ENCODE data around the gene BRAF.

- TF ChIP-seq PATZ1 (CRISPR knock-in tag; IDR thresholded peaks at IDR 0.05; ENCODE audit: borderline replicate concordance) (peak; percentile 47; the same call in 1 of the 2 replicates), CSRNP3 (CRISPR knock-in tag; IDR thresholded peaks at IDR 0.05) (no peak), ISL1 (CRISPR knock-in tag; IDR thresholded peaks at IDR 0.05) (no peak), PPARA (CRISPR knock-in tag; IDR thresholded peaks at IDR 0.05; ENCODE audit: borderline replicate concordance) (no peak), RARB (CRISPR knock-in tag; IDR thresholded peaks at IDR 0.05) (no peak; the same call in 1 of the 2 replicates), ESRRG (CRISPR knock-in tag; IDR thresholded peaks at IDR 0.05) (peak; percentile 58; the same call in 1 of the 2 replicates), ARNTL (CRISPR knock-in tag; IDR thresholded peaks at IDR 0.05; ENCODE audit: borderline replicate concordance, low read depth) (no peak), CREB5 (CRISPR knock-in tag; IDR thresholded peaks at IDR 0.05; ENCODE audit: low read depth) (peak; percentile 52; the same call in 1 of the 2 replicates)
Measured at GRCh38 chr7:140696680-140697446, 227.9 kb downstream of the BRAF start, which contains the start of gene NDUFB2.
